H9 (cell line): Measurements from ENCODE around the gene TYSND1. TPM values are rescaled to one million over a fixed set of nuclear protein-coding genes. Genes with fewer than 3 reads are reported as not detected.

Source experiments
- DNase-seq: peaks from one replicate; pipeline ENCODE4 v3.0.0-alpha.2; 2017
- H2AFZ ChIP-seq: one replicate; pipeline ENCODE4 v1.6.1; 2013; ENCODE audit warnings: mild to moderate bottlenecking, low read length, control low read depth, moderate library complexity
- H2AK5ac ChIP-seq: 2 replicates; pipeline ENCODE4 v1.6.1; 2013; ENCODE audit warnings: low read length, control low read depth, mixed read lengths; ENCODE audit not compliant: insufficient read length
- H2BK120ac ChIP-seq: one replicate; pipeline ENCODE4 v1.6.1; 2013; ENCODE audit warnings: low read depth, mild to moderate bottlenecking, low read length, control low read depth, inconsistent platforms; ENCODE audit not compliant: poor library complexity, severe bottlenecking
- H2BK12ac ChIP-seq: 2 replicates; pipeline ENCODE4 v1.6.1; 2013; ENCODE audit warnings: low read length, control low read depth, mixed read lengths, low read depth; ENCODE audit not compliant: insufficient read length
- H2BK15ac ChIP-seq: 2 replicates; pipeline ENCODE4 v1.6.1; 2013; ENCODE audit warnings: low read depth, low read length, control low read depth
- H2BK20ac ChIP-seq: one replicate; pipeline ENCODE4 v1.6.1; 2013; ENCODE audit warnings: low read depth, mild to moderate bottlenecking, low read length, control low read depth, inconsistent platforms; ENCODE audit not compliant: poor library complexity, severe bottlenecking
- H2BK5ac ChIP-seq: 2 replicates; pipeline ENCODE4 v1.6.1; 2013; ENCODE audit warnings: low read length, control low read depth, mixed read lengths; ENCODE audit not compliant: insufficient read length
- H3K14ac ChIP-seq: 2 replicates; pipeline ENCODE4 v1.6.1; 2013; ENCODE audit warnings: low read length, control low read depth; ENCODE audit not compliant: insufficient read depth
- H3K18ac ChIP-seq: 2 replicates; pipeline ENCODE4 v1.6.1; 2013; ENCODE audit warnings: low read depth, mild to moderate bottlenecking, mixed read lengths, low read length, control low read depth; ENCODE audit not compliant: insufficient read length
- H3K23ac ChIP-seq: 2 replicates; pipeline ENCODE4 v1.6.1; 2013; ENCODE audit warnings: low read length, control low read depth, mixed read lengths, low read depth; ENCODE audit not compliant: insufficient read length
- H3K23me2 ChIP-seq: 2 replicates; pipeline ENCODE4 v1.6.1; 2013; ENCODE audit warnings: low read depth, mild to moderate bottlenecking, mixed read lengths, low read length, control low read depth; ENCODE audit not compliant: insufficient read length, poor library complexity, severe bottlenecking
- H3K27ac ChIP-seq: 2 replicates; pipeline ENCODE4 v1.5.1; 2013; ENCODE audit warnings: low read length, control low read depth, mixed read lengths, low read depth; ENCODE audit not compliant: insufficient read length
- H3K27me3 ChIP-seq: 2 replicates; pipeline ENCODE4 v1.6.1; 2013; ENCODE audit warnings: low read length, control low read depth, inconsistent platforms; ENCODE audit not compliant: insufficient read depth
- H3K4ac ChIP-seq: 2 replicates; pipeline ENCODE4 v1.6.1; 2013; ENCODE audit warnings: low read depth, mild to moderate bottlenecking, control low read depth, inconsistent platforms, low read length, moderate library complexity
- H3K4me1 ChIP-seq: 2 replicates; pipeline ENCODE4 v1.6.1; 2013; ENCODE audit warnings: low read length, control low read depth, inconsistent platforms; ENCODE audit not compliant: insufficient read depth
- H3K4me2 ChIP-seq: 2 replicates; pipeline ENCODE4 v1.6.1; 2013; ENCODE audit warnings: low read length, control low read depth, mixed read lengths; ENCODE audit not compliant: insufficient read length, insufficient read depth
- H3K56ac ChIP-seq: 2 replicates; pipeline ENCODE4 v1.6.1; 2013; ENCODE audit warnings: low read depth, mild to moderate bottlenecking, mixed read lengths, low read length, control low read depth; ENCODE audit not compliant: insufficient read length
- H3K79me1 ChIP-seq: 2 replicates; pipeline ENCODE4 v1.6.1; 2013; ENCODE audit warnings: low read depth, mild to moderate bottlenecking, moderate library complexity, low read length, control low read depth, inconsistent platforms; ENCODE audit not compliant: insufficient read depth, poor library complexity, severe bottlenecking
- H3K79me2 ChIP-seq: 2 replicates; pipeline ENCODE4 v1.6.1; 2013; ENCODE audit warnings: low read length, control low read depth, inconsistent platforms; ENCODE audit not compliant: insufficient read depth
- H3K9ac ChIP-seq: 2 replicates; pipeline ENCODE4 v1.6.1; 2013; ENCODE audit warnings: low read length, control low read depth, mixed read lengths; ENCODE audit not compliant: insufficient read length; ENCODE audit errors: extremely low read depth
- H3K9me3 ChIP-seq: one replicate; pipeline ENCODE4 v1.6.1; 2013; ENCODE audit warnings: low read depth, low read length, inconsistent platforms; ENCODE audit not compliant: control insufficient read depth
- H3T11ph ChIP-seq: one replicate; pipeline ENCODE4 v1.6.1; 2013; ENCODE audit warnings: mild to moderate bottlenecking, low read length, control low read depth, inconsistent platforms
- H4K20me1 ChIP-seq: one replicate; pipeline ENCODE4 v1.6.1; 2013; ENCODE audit not compliant: control insufficient read depth, insufficient read length, insufficient read depth
- H4K5ac ChIP-seq: 2 replicates; pipeline ENCODE4 v1.6.1; 2013; ENCODE audit warnings: low read depth, mild to moderate bottlenecking, mixed read lengths, low read length, control low read depth; ENCODE audit not compliant: insufficient read length
- H4K8ac ChIP-seq: replicated peaks from 2 replicates; pipeline ENCODE4 v1.6.1; 2013; ENCODE audit warnings: low read length, control low read depth, mixed read lengths, low read depth; ENCODE audit not compliant: insufficient read length
- H4K91ac ChIP-seq: 2 replicates; pipeline ENCODE4 v1.6.1; 2013; ENCODE audit warnings: low read depth, mild to moderate bottlenecking, moderate library complexity, mixed read lengths, low read length, control low read depth; ENCODE audit not compliant: insufficient read length
- H3K27ac Mint-ChIP-seq, 3 experiments: 2 replicates in 2 of 3; 3 replicates in 1 of 3; pipeline ENCODE4 v1.8.0; 2020 to 2021; ENCODE audit warnings: mixed read lengths in 3 of 3, mild to moderate bottlenecking in 1 of 3, moderate library complexity in 1 of 3
- H3K27me3 Mint-ChIP-seq: 2 replicates; pipeline ENCODE4 v1.8.0; 2021; ENCODE audit warnings: low read depth, mild to moderate bottlenecking, moderate library complexity, mixed read lengths
- H3K36me3 Mint-ChIP-seq, 3 experiments: 2 replicates in 2 of 3; 3 replicates in 1 of 3; pipeline ENCODE4 v1.8.0; 2020 to 2021; ENCODE audit warnings: low read depth in 3 of 3, mixed read lengths in 3 of 3; ENCODE audit not compliant: insufficient read depth in 1 of 3
- H3K4me1 Mint-ChIP-seq, 2 experiments: 2 replicates each; pipeline ENCODE4 v1.8.0; 2020; ENCODE audit warnings: mixed read lengths in 2 of 2
- H3K4me3 Mint-ChIP-seq, 2 experiments: 2 replicates in 1 of 2; 3 replicates in 1 of 2; pipeline ENCODE4 v1.8.0; 2020 to 2021; ENCODE audit warnings: mild to moderate bottlenecking in 2 of 2, mixed read lengths in 2 of 2, moderate library complexity in 1 of 2
- H3K9me3 Mint-ChIP-seq, 2 experiments: 2 replicates in 1 of 2; 3 replicates in 1 of 2; pipeline ENCODE4 v1.8.0; 2020; ENCODE audit warnings: mild to moderate bottlenecking in 2 of 2, mixed read lengths in 2 of 2, moderate library complexity in 1 of 2
- WGBS: extraction: QIAGEN DNeasy Blood & Tissue Kit; methylation state at CpG from one replicate; pipeline ENCODE4 v1.1.7; 2013; ENCODE audit warnings: missing lambda C conversion rate, low lambda C conversion rate, mixed read lengths; ENCODE audit not compliant: insufficient read length; ENCODE audit errors: extremely low coverage; 5-methylcytosine and 5-hydroxymethylcytosine counted together
- total RNA-seq: library from RNA; stranded (reverse); gene quantifications from 2 replicates; pipeline ENCODE4 v1.2.1, GENCODE V29; 2021
- TF ChIP-seq, protein P1 (sequence below): fragments of 200-600 bp; sonication (generic); conservative IDR thresholded peaks from 3 replicates; pipeline ENCODE4 v1.8.0; 2021; ENCODE audit warnings: antibody characterized with exemption, mild to moderate bottlenecking

TYSND1 gene
- total RNA-seq, 1 experiment from 2014 or later: 12.8 TPM

DNA sequence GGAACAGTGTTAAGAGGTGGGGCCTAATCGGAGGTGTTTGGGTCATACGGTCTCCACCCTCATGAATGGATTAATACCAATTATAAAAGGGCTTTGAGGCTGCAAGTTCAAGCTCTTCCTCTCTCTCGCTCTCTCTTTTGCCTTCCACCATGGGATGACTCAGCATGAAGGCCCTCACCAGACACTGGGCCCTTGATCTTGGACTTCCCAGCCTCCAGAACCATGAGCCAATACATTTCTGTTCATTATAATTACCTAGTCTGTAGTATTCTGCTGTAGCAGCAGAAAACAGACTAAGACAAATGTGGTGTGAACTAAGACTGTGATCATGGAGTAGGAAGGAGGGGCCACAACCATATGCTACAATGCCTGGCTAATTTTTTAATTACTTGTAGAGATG lies 21.6 kb downstream of the TYSND1 start:
- H3K9me3 Mint-ChIP-seq: peaks cover 0 to 2% of the 10 kb centered on the region in 2 experiments; a peak in 2 of 5 replicates
- Histone ChIP-seq H3K23me2 (no peaks in the 10 kb centered on the region), H3K9me3 (no peaks in the 10 kb centered on the region), H3K4me1 (no peaks in the 10 kb centered on the region), H4K91ac (no peak overlapping the region), H2BK15ac (no peak overlapping the region), H3K27me3 (no peaks in the 10 kb centered on the region), H2BK5ac (no peak overlapping the region), H3K79me2 (no peaks in the 10 kb centered on the region), H4K20me1 (no peaks in the 10 kb centered on the region), H3K27ac (no peak overlapping the region), H2BK20ac (no peak overlapping the region), H4K5ac (no peak overlapping the region), H3K4ac (no peak overlapping the region), H4K8ac (no peak overlapping the region), H3K14ac (no peak overlapping the region), H3T11ph (no peak overlapping the region), H3K9ac (no peak overlapping the region), H2BK12ac (no peak overlapping the region), H3K18ac (no peak overlapping the region), H2AK5ac (no peak overlapping the region), H3K23ac (no peak overlapping the region), H3K4me2 (no peak overlapping the region), H2BK120ac (no peak overlapping the region), H3K79me1 (no peaks in the 10 kb centered on the region), H2AFZ (no peak overlapping the region), H3K56ac (no peak overlapping the region)
- H3K27me3 Mint-ChIP-seq: peaks cover 1% of the 10 kb centered on the region; the same call in 1 of the 2 replicates
- H3K4me1 Mint-ChIP-seq: no peaks in the 10 kb centered on the region; a peak in 1 of 4 replicates
- no peaks in the 10 kb centered on the region for H3K36me3 Mint-ChIP-seq
- H3K27ac Mint-ChIP-seq: no peak overlapping the region; a peak in 1 of 7 replicates
- TF ChIP-seq, protein P1, sequence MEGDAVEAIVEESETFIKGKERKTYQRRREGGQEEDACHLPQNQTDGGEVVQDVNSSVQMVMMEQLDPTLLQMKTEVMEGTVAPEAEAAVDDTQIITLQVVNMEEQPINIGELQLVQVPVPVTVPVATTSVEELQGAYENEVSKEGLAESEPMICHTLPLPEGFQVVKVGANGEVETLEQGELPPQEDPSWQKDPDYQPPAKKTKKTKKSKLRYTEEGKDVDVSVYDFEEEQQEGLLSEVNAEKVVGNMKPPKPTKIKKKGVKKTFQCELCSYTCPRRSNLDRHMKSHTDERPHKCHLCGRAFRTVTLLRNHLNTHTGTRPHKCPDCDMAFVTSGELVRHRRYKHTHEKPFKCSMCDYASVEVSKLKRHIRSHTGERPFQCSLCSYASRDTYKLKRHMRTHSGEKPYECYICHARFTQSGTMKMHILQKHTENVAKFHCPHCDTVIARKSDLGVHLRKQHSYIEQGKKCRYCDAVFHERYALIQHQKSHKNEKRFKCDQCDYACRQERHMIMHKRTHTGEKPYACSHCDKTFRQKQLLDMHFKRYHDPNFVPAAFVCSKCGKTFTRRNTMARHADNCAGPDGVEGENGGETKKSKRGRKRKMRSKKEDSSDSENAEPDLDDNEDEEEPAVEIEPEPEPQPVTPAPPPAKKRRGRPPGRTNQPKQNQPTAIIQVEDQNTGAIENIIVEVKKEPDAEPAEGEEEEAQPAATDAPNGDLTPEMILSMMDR: no peak
- no CpG with 5 or more reads among the region's 3 CpGs for WGBS
- H3K4me3 Mint-ChIP-seq: no peak overlapping the region
- DNase-seq: no peak
